Measurements from ENCODE around the gene PRDM15. TPM values are rescaled to one million over a fixed set of nuclear protein-coding genes. Genes with fewer than 3 reads are reported as not detected.

Gene PRDM15
- polyA plus RNA-seq, 1 experiment = 5.1 TPM

DNA sequence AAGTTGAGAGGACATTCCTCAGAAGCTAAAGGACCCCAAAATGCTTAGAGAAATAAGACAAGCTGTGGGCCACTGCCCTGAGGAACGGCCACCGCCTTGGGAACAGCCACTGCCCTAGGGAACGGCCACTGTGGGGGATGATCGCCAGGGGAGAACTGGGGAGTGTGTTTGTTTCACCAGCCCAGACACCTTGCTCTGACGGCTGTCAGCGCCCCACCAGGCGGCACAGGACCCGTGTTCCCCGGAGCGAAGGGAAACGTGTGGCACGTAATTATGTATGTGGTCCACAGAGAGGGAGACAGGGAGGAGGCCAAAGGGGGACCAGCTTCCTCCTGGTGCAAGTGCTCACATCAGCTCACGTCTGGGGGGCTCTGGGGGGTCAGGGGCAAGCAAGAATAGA, 66.5 kb downstream of the PRDM15 start:
- no peak overlapping the region for H3K27ac ChIP-seq (ENCODE audit: low read depth, low read length)
- H3K27me3 ChIP-seq (ENCODE audit: control insufficient read depth, insufficient read depth, low read length) = no peaks in the 10 kb centered on the region
- DNase-seq (ENCODE audit: low read depth, low spot score) = no peak
- no peak overlapping the region for H3K4me3 ChIP-seq (ENCODE audit: low read depth, low read length)
- TF ChIP-seq, protein P1, sequence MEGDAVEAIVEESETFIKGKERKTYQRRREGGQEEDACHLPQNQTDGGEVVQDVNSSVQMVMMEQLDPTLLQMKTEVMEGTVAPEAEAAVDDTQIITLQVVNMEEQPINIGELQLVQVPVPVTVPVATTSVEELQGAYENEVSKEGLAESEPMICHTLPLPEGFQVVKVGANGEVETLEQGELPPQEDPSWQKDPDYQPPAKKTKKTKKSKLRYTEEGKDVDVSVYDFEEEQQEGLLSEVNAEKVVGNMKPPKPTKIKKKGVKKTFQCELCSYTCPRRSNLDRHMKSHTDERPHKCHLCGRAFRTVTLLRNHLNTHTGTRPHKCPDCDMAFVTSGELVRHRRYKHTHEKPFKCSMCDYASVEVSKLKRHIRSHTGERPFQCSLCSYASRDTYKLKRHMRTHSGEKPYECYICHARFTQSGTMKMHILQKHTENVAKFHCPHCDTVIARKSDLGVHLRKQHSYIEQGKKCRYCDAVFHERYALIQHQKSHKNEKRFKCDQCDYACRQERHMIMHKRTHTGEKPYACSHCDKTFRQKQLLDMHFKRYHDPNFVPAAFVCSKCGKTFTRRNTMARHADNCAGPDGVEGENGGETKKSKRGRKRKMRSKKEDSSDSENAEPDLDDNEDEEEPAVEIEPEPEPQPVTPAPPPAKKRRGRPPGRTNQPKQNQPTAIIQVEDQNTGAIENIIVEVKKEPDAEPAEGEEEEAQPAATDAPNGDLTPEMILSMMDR (IDR thresholded peaks at IDR 0.05; ENCODE audit: low read depth, low read length) = no peak
- no peaks in the 10 kb centered on the region for H3K9me3 ChIP-seq (ENCODE audit: control insufficient read depth, insufficient read depth, low read length)
- CTCF ChIA-PET = interaction anchor here (0.5 kb wide), 1 partner anchor 9 kb away, joined by 3 read pairs; no protein-coding TSS in a partner anchor
- POLR2A ChIA-PET = no interaction called here

DNA sequence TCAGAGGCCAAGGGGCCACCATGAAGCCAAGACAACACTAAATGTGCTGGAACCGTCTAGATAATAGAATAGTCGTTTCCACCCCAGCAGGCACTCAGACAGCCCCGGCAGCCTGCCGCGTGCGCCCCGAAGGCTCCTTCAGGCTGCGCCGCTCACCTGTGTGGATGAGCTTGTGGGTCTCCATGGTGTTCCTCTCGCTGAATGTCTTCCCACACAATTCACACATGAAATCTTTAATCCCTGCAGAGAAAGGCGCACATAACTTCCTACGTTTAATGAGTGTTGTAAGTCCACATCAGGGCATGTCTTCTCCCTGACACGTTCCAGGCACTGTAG, 68.6 kb downstream of the PRDM15 start:
- DNase-seq (ENCODE audit: low read depth, low spot score) = no peak
- POLR2A ChIA-PET = no interaction called here
- Histone ChIP-seq H3K27ac (ENCODE audit: low read depth, low read length) (no peak overlapping the region), H3K9me3 (ENCODE audit: control insufficient read depth, insufficient read depth, low read length) (no peaks in the 10 kb centered on the region), H3K4me3 (ENCODE audit: low read depth, low read length) (no peak overlapping the region), H3K27me3 (ENCODE audit: control insufficient read depth, insufficient read depth, low read length) (no peaks in the 10 kb centered on the region)
- CTCF ChIA-PET = no interaction called here
- TF ChIP-seq, protein P1 (IDR thresholded peaks at IDR 0.05; ENCODE audit: low read depth, low read length) = no peak

DNA sequence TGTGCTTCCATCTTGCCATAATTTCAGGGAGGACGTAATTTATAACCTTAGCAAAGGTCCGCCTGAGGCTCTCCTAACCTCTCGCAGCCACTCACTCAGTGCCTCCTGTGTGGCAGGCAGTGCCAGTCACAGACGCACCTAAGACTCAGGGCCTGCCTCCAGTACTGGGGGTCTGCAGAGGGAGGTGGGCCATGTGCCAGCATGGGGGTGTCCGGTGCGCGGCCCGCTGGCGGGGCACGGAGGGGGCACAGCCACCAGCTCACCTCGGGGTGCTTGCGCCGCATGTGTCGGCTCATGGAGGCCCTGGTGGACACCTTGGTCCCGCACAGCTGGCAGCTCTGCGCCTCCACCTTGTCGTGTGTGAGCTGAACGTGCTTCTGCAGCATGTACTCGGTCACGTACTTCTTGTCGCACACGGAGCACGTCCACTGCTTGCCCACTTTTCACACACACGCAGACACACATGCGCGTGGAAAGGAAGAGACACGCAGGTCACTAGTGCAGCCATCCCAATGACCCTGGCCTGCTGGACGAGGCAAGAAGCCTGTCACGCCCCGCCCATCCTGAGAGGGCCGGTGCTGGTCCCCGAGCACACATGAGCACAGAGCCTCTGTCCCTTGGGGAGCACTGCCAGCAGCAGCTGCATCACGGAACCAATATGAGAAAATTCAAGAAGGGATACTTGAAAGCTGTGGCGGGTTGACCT, 69.1 kb downstream of the PRDM15 start:
- no peak for DNase-seq (ENCODE audit: low read depth, low spot score)
- H3K27me3 ChIP-seq (ENCODE audit: control insufficient read depth, insufficient read depth, low read length) = no peaks in the 10 kb centered on the region
- no peaks in the 10 kb centered on the region for H3K9me3 ChIP-seq (ENCODE audit: control insufficient read depth, insufficient read depth, low read length)
- H3K4me3 ChIP-seq (ENCODE audit: low read depth, low read length) = no peak overlapping the region
- TF ChIP-seq, protein P1 (IDR thresholded peaks at IDR 0.05; ENCODE audit: low read depth, low read length) = no peak
- CTCF ChIA-PET = no interaction called here
- no peak overlapping the region for H3K27ac ChIP-seq (ENCODE audit: low read depth, low read length)
- POLR2A ChIA-PET = no interaction called here

GRCh38 chr21:41808846-41809245, 70.3 kb downstream of the PRDM15 start:
- TF ChIP-seq, protein P1 (IDR thresholded peaks at IDR 0.05; ENCODE audit: low read depth, low read length) = no peak
- CTCF ChIA-PET = no interaction called here
- H3K27me3 ChIP-seq (ENCODE audit: control insufficient read depth, insufficient read depth, low read length) = no peaks in the 10 kb centered on the region
- POLR2A ChIA-PET = no interaction called here
- H3K9me3 ChIP-seq (ENCODE audit: control insufficient read depth, insufficient read depth, low read length) = no peaks in the 10 kb centered on the region; the same call in 1 of the 2 replicates
- no peak overlapping the region for H3K27ac ChIP-seq (ENCODE audit: low read depth, low read length)
- H3K4me3 ChIP-seq (ENCODE audit: low read depth, low read length) = no peak overlapping the region
- no peak for DNase-seq (ENCODE audit: low read depth, low spot score)

GRCh38 chr21:41808094-41808493, 71.0 kb downstream of the PRDM15 start:
- Histone ChIP-seq H3K9me3 (ENCODE audit: control insufficient read depth, insufficient read depth, low read length) (no peaks in the 10 kb centered on the region; the same call in 1 of the 2 replicates), H3K4me3 (ENCODE audit: low read depth, low read length) (no peak overlapping the region), H3K27me3 (ENCODE audit: control insufficient read depth, insufficient read depth, low read length) (no peaks in the 10 kb centered on the region), H3K27ac (ENCODE audit: low read depth, low read length) (no peak overlapping the region)
- TF ChIP-seq, protein P1 (IDR thresholded peaks at IDR 0.05; ENCODE audit: low read depth, low read length) = no peak
- POLR2A ChIA-PET = no interaction called here
- CTCF ChIA-PET = interaction anchor here (2.2 kb wide), 1 partner anchor 8 kb away, joined by 13 read pairs; no protein-coding TSS in a partner anchor
- DNase-seq (ENCODE audit: low read depth, low spot score) = no peak
